Activated T-cell treated with anti-CD3 and anti-CD28 coated beads, Interleukin-2, amount 50 U/mL, for 24 hours (primary cell): ENCODE measurements around the gene EPHA2.

ENCODE experiments used
- DNase-seq: peaks from one replicate; pipeline ENCODE4 v3.0.0-alpha.2; 2020
- H3K27ac Mint-ChIP-seq: 2 replicates; pipeline ENCODE4 v1.8.0; 2020; ENCODE audit warnings: mild to moderate bottlenecking, mixed read lengths
- H3K27me3 Mint-ChIP-seq: 2 replicates; pipeline ENCODE4 v1.8.0; 2020; ENCODE audit warnings: mixed read lengths
- H3K36me3 Mint-ChIP-seq: 2 replicates; pipeline ENCODE4 v1.8.0; 2020; ENCODE audit warnings: low read depth, mixed read lengths
- H3K4me1 Mint-ChIP-seq: 2 replicates; pipeline ENCODE4 v1.8.0; 2020; ENCODE audit warnings: low read depth, mixed read lengths
- H3K4me3 Mint-ChIP-seq: 2 replicates; pipeline ENCODE4 v1.8.0; 2020; ENCODE audit warnings: mild to moderate bottlenecking, moderate library complexity, mixed read lengths
- H3K9me3 Mint-ChIP-seq: 2 replicates; pipeline ENCODE4 v1.8.0; 2020; ENCODE audit warnings: mixed read lengths

Gene EPHA2

GRCh38 chr1:16130827-16131226 lies 25.0 kb downstream of the EPHA2 start:
- no peak overlapping the region for H3K4me3 Mint-ChIP-seq
- no peak overlapping the region for H3K27ac Mint-ChIP-seq
- no peaks in the 10 kb centered on the region for H3K9me3 Mint-ChIP-seq
- DNase-seq: no peak
- H3K4me1 Mint-ChIP-seq: no peaks in the 10 kb centered on the region
- H3K36me3 Mint-ChIP-seq: no peaks in the 10 kb centered on the region
- no peaks in the 10 kb centered on the region for H3K27me3 Mint-ChIP-seq

GRCh38 chr1:16129921-16130543 lies 25.8 kb downstream of the EPHA2 start:
- Mint-ChIP-seq H3K4me1 (no peaks in the 10 kb centered on the region), H3K27ac (no peak overlapping the region), H3K9me3 (no peaks in the 10 kb centered on the region), H3K4me3 (no peak overlapping the region), H3K27me3 (no peaks in the 10 kb centered on the region), H3K36me3 (no peaks in the 10 kb centered on the region)
- no peak for DNase-seq

GRCh38 chr1:16129316-16129715 lies 26.6 kb downstream of the EPHA2 start:
- no peak overlapping the region for H3K4me3 Mint-ChIP-seq
- H3K9me3 Mint-ChIP-seq: no peaks in the 10 kb centered on the region
- no peaks in the 10 kb centered on the region for H3K4me1 Mint-ChIP-seq
- H3K27me3 Mint-ChIP-seq: no peaks in the 10 kb centered on the region
- H3K27ac Mint-ChIP-seq: no peak overlapping the region
- no peaks in the 10 kb centered on the region for H3K36me3 Mint-ChIP-seq
- no peak for DNase-seq

GRCh38 chr1:16128338-16128741 lies 27.5 kb downstream of the EPHA2 start:
- Mint-ChIP-seq H3K27me3 (no peaks in the 10 kb centered on the region), H3K4me3 (no peak overlapping the region), H3K36me3 (no peaks in the 10 kb centered on the region), H3K27ac (no peak overlapping the region), H3K9me3 (no peaks in the 10 kb centered on the region), H3K4me1 (peaks cover 3% of the 10 kb centered on the region)
- DNase-seq: no peak

GRCh38 chr1:16127676-16128337 lies 28.1 kb downstream of the EPHA2 start:
- DNase-seq: no peak
- H3K27ac Mint-ChIP-seq: no peak overlapping the region
- H3K9me3 Mint-ChIP-seq: no peaks in the 10 kb centered on the region
- peaks cover 7% of the 10 kb centered on the region for H3K4me1 Mint-ChIP-seq
- no peak overlapping the region for H3K4me3 Mint-ChIP-seq
- H3K36me3 Mint-ChIP-seq: no peaks in the 10 kb centered on the region
- H3K27me3 Mint-ChIP-seq: no peaks in the 10 kb centered on the region

- Mint-ChIP-seq H3K27ac (no peak overlapping the region), H3K4me1 (peaks cover 12% of the 10 kb centered on the region), H3K27me3 (no peaks in the 10 kb centered on the region), H3K9me3 (no peaks in the 10 kb centered on the region), H3K4me3 (no peak overlapping the region), H3K36me3 (no peaks in the 10 kb centered on the region)
- no peak for DNase-seq
Observed at GRCh38 chr1:16126743-16127515, 28.9 kb downstream of the EPHA2 start.

GRCh38 chr1:16126160-16126559 lies 29.7 kb downstream of the EPHA2 start:
- Mint-ChIP-seq H3K4me1 (peaks cover 12% of the 10 kb centered on the region), H3K27me3 (no peaks in the 10 kb centered on the region), H3K36me3 (no peaks in the 10 kb centered on the region), H3K4me3 (no peak overlapping the region), H3K27ac (no peak overlapping the region), H3K9me3 (no peaks in the 10 kb centered on the region)
- DNase-seq: no peak

- H3K4me1 Mint-ChIP-seq: peaks cover 12% of the 10 kb centered on the region
Observed at GRCh38 chr1:16125483-16125882, 30.4 kb downstream of the EPHA2 start.

GRCh38 chr1:16125088-16125470 lies 30.8 kb downstream of the EPHA2 start:
- no peak for DNase-seq
- Mint-ChIP-seq H3K4me3 (no peak overlapping the region), H3K4me1 (peaks cover 12% of the 10 kb centered on the region), H3K36me3 (no peaks in the 10 kb centered on the region), H3K9me3 (no peaks in the 10 kb centered on the region), H3K27me3 (no peaks in the 10 kb centered on the region), H3K27ac (no peak overlapping the region)

More at GRCh38 chr1:16125483-16125882, 30.4 kb downstream of the EPHA2 start:
- no peak overlapping the region for H3K4me3 Mint-ChIP-seq
- no peak for DNase-seq
- no peaks in the 10 kb centered on the region for H3K27me3 Mint-ChIP-seq
- H3K9me3 Mint-ChIP-seq: no peaks in the 10 kb centered on the region
- no peak overlapping the region for H3K27ac Mint-ChIP-seq
- no peaks in the 10 kb centered on the region for H3K36me3 Mint-ChIP-seq

- H3K36me3 Mint-ChIP-seq: no peaks in the 10 kb centered on the region
- no peak overlapping the region for H3K27ac Mint-ChIP-seq
- H3K9me3 Mint-ChIP-seq: no peaks in the 10 kb centered on the region
- H3K27me3 Mint-ChIP-seq: no peaks in the 10 kb centered on the region
- peaks cover 12% of the 10 kb centered on the region for H3K4me1 Mint-ChIP-seq
- DNase-seq: no peak
- no peak overlapping the region for H3K4me3 Mint-ChIP-seq
Observed at GRCh38 chr1:16124377-16125087, 31.3 kb downstream of the EPHA2 start.

GRCh38 chr1:16122916-16123315 lies 33.0 kb downstream of the EPHA2 start:
- Mint-ChIP-seq H3K4me3 (no peak overlapping the region), H3K9me3 (no peaks in the 10 kb centered on the region), H3K27me3 (no peaks in the 10 kb centered on the region), H3K36me3 (no peaks in the 10 kb centered on the region), H3K27ac (no peak overlapping the region), H3K4me1 (peaks cover 12% of the 10 kb centered on the region)
- DNase-seq: peak; percentile 65

GRCh38 chr1:16122350-16122881 lies 33.5 kb downstream of the EPHA2 start:
- no peaks in the 10 kb centered on the region for H3K27me3 Mint-ChIP-seq
- H3K4me3 Mint-ChIP-seq: no peak overlapping the region
- no peaks in the 10 kb centered on the region for H3K36me3 Mint-ChIP-seq
- DNase-seq: no peak
- peaks cover 12% of the 10 kb centered on the region for H3K4me1 Mint-ChIP-seq
- H3K9me3 Mint-ChIP-seq: no peaks in the 10 kb centered on the region
- no peak overlapping the region for H3K27ac Mint-ChIP-seq

GRCh38 chr1:16120940-16121410 lies 34.9 kb downstream of the EPHA2 start:
- DNase-seq: no peak
- H3K4me3 Mint-ChIP-seq: no peak overlapping the region
- H3K27me3 Mint-ChIP-seq: no peaks in the 10 kb centered on the region
- no peaks in the 10 kb centered on the region for H3K9me3 Mint-ChIP-seq
- no peaks in the 10 kb centered on the region for H3K36me3 Mint-ChIP-seq
- H3K4me1 Mint-ChIP-seq: peaks cover 12% of the 10 kb centered on the region
- H3K27ac Mint-ChIP-seq: no peak overlapping the region

- DNase-seq: no peak
- H3K4me3 Mint-ChIP-seq: no peak overlapping the region
- no peaks in the 10 kb centered on the region for H3K27me3 Mint-ChIP-seq
- H3K4me1 Mint-ChIP-seq: peaks cover 12% of the 10 kb centered on the region
- H3K36me3 Mint-ChIP-seq: no peaks in the 10 kb centered on the region
- H3K27ac Mint-ChIP-seq: no peak overlapping the region
- H3K9me3 Mint-ChIP-seq: no peaks in the 10 kb centered on the region
Observed at GRCh38 chr1:16120407-16120806, 35.5 kb downstream of the EPHA2 start.
